K562 (cell line): Measurements from ENCODE around the gene FASTK. TPM values are rescaled to one million over a fixed set of nuclear protein-coding genes. Genes with fewer than 3 reads are reported as not detected.

Source experiments
- CTCFL ChIP-seq: IDR thresholded peaks from 2 replicates; pipeline ENCODE4 v1.6.1; 2011; ENCODE audit warnings: borderline replicate concordance, low read depth, mild to moderate bottlenecking, moderate library complexity, low read length; ENCODE audit not compliant: insufficient read depth, poor library complexity, severe bottlenecking
- DACH1 ChIP-seq: fragments of 450-650 bp; IDR thresholded peaks from 2 replicates; pipeline ENCODE4 v1.6.1; 2018; ENCODE audit not compliant: partially characterized antibody
- HBP1 ChIP-seq: fragments of 450-650 bp; formaldehyde crosslinking; IDR thresholded peaks from 2 replicates; pipeline ENCODE4 v1.4.0; 2022; ENCODE audit warnings: missing genetic modification characterization
- NR0B1 ChIP-seq: fragments of 450-650 bp; IDR thresholded peaks from one replicate; pipeline ENCODE4 v1.6.1; 2018; ENCODE audit warnings: mild to moderate bottlenecking, moderate library complexity; ENCODE audit not compliant: partially characterized antibody
- RFX1 ChIP-seq: fragments of 450-650 bp; IDR thresholded peaks from 2 replicates; pipeline ENCODE4 v1.6.1; 2016; ENCODE audit warnings: mild to moderate bottlenecking, moderate library complexity
- RNF2 ChIP-seq: sonication (generic); IDR thresholded peaks from 2 replicates; pipeline ENCODE4 v1.6.1; 2016
- RNF219 ChIP-seq: fragments of 250-450 bp; sonication (Bioruptor Pico); IDR thresholded peaks from 2 replicates; pipeline ENCODE4 v1.5.0; 2022; ENCODE audit warnings: mild to moderate bottlenecking
- SRSF1 ChIP-seq: fragments of 200-400 bp; formaldehyde crosslinking; IDR thresholded peaks from 2 replicates; pipeline ENCODE4 v1.6.1; 2017; ENCODE audit warnings: mild to moderate bottlenecking, low read depth, low read length, moderate library complexity
- TSC22D4 ChIP-seq: fragments of 450-650 bp; IDR thresholded peaks from 2 replicates; pipeline ENCODE4 v1.6.1; 2016; ENCODE audit warnings: missing genetic modification characterization, missing biosample characterization, control low read depth
- TSHZ1 ChIP-seq: fragments of 250-450 bp; sonication (Bioruptor Pico); IDR thresholded peaks from 2 replicates; pipeline ENCODE4 v1.4.0; 2020; ENCODE audit warnings: mild to moderate bottlenecking, moderate library complexity
- ZFX ChIP-seq: sonication (generic); formaldehyde crosslinking; IDR thresholded peaks from 2 replicates; pipeline ENCODE4 v1.8.0; 2022; ENCODE audit warnings: mild to moderate bottlenecking, missing genetic modification reagents, moderate library complexity
- ZNF408 ChIP-seq: fragments of 250-450 bp; sonication (Bioruptor Pico); IDR thresholded peaks from 2 replicates; pipeline ENCODE4 v1.4.0; 2020; ENCODE audit warnings: low read depth, mild to moderate bottlenecking, moderate library complexity
- ZNF586 ChIP-seq: fragments of 450-650 bp; formaldehyde crosslinking; conservative IDR thresholded peaks from 2 replicates; pipeline ENCODE4 v1.4.0; 2020; ENCODE audit warnings: mild to moderate bottlenecking, moderate library complexity
- ZNF644 ChIP-seq: fragments of 200-800 bp; sonication (Bioruptor generic); IDR thresholded peaks from 2 replicates; pipeline ENCODE4 v1.6.1; 2016; ENCODE audit warnings: low read depth, missing genetic modification characterization, missing compliant biosample characterization
- polyA plus RNA-seq, 8 experiments: library from polyadenylated mRNA; depleted of rRNA in 4 of 8; stranded (reverse) in 5 of 8; unstranded in 3 of 8; fragments of >200 nt; fragmentation: Nextera tagmentation in 2 of 8; fragmentation: Illumina TruSeq in 1 of 8; extraction: Ambion mirVana in 2 of 8; extraction: Trizol in 1 of 8; gene quantifications; 2 replicates each; pipeline versions ENCODE4 v1.2.1 to v1.2.3, GENCODE V29; 2011 to 2014; ENCODE audit warnings: inconsistent platforms in 1 of 8, missing spikeins in 1 of 8
- total RNA-seq, 7 experiments: library from RNA; depleted of rRNA in 6 of 7; stranded (reverse); fragments of >200 nt in 6 of 7; fragmentation: Illumina TruSeq in 2 of 7; extraction: Trizol in 2 of 7; gene quantifications; 2 replicates each; pipeline versions ENCODE4 v1.2.1 to v1.2.3, GENCODE V29; 2011 to 2021; ENCODE audit warnings: low replicate concordance in 1 of 7

Gene FASTK
- total and polyA plus RNA-seq, 9 of the 15 experiments (the other 6 are each of a cell fraction or from before 2014, with no cell fraction given): 0.51 to 150 (median 48.2) TPM

- TF ChIP-seq TSHZ1 (CRISPR knock-in tag) (no peak), TSC22D4 (tag) (no peak), CTCFL (no peak), ZFX (CRISPR knock-in tag) (peak; percentile 58), SRSF1 (no peak), RNF2 (no peak), ZNF586 (CRISPR knock-in tag) (no peak), ZNF644 (tag) (no peak), NR0B1 (no peak), RNF219 (no peak), ZNF408 (CRISPR knock-in tag) (no peak), HBP1 (CRISPR knock-in tag) (peak; percentile 57; the same call in 1 of the 2 replicates), RFX1 (no peak), DACH1 (no peak)
Observed at GRCh38 chr7:151061213-151062110, 19.1 kb downstream of the FASTK start (continued).
